Ascending aorta (tissue), 2 donors: ENCODE data around the gene ARHGAP15. TPM values are rescaled to one million over a fixed set of nuclear protein-coding genes. Genes with fewer than 3 reads are reported as not detected.

Experiments used
- DNase-seq, 2 donors: peaks; one replicate each; pipeline ENCODE4 v3.0.0-alpha.2; 2019; ENCODE audit warnings: low spot score in 2 of 2
- H3K27ac ChIP-seq, 2 donors: fragments of 200-600 bp; sonication (generic); one replicate each; pipeline ENCODE4 v1.5.1; 2016 to 2017; ENCODE audit warnings: mild to moderate bottlenecking in 1 of 2
- H3K27me3 ChIP-seq: fragments of 200-600 bp; sonication (generic); one replicate; pipeline ENCODE4 v1.5.1; 2017
- H3K36me3 ChIP-seq, 2 donors: fragments of 200-600 bp; sonication (generic); one replicate each; pipeline ENCODE4 v1.5.1; 2016
- H3K4me1 ChIP-seq, 2 donors: fragments of 200-600 bp; sonication (generic); one replicate each; pipeline ENCODE4 v1.5.1; 2016 to 2017; ENCODE audit warnings: mild to moderate bottlenecking in 1 of 2
- H3K4me3 ChIP-seq, 2 donors: fragments of 200-600 bp; sonication (generic); one replicate each; pipeline ENCODE4 v1.5.1; 2016 to 2017; ENCODE audit warnings: mild to moderate bottlenecking in 1 of 2
- H3K9me3 ChIP-seq, 2 donors: fragments of 200-600 bp; sonication (generic); one replicate each; pipeline ENCODE4 v1.5.1; 2016
- intact Hi-C: fragments of 100-400 bp; cut with DNase I; formaldehyde crosslinking; loops from one replicate; pipeline ENCODE4 v1.15.1; 2023
- total RNA-seq: library from RNA; depleted of rRNA; stranded (reverse); fragments of >200 nt; gene quantifications from one replicate; pipeline ENCODE4 v1.1.0, GENCODE V29; 2016
- TF ChIP-seq, protein P1 (sequence below), 3 experiments: fragments of 200-600 bp in 2 of 3; fragments of 450-650 bp in 1 of 3; sonication (generic) in 2 of 3; IDR thresholded peaks; one replicate each; pipeline ENCODE4 v1.5.1; 2016 to 2019; ENCODE audit warnings: antibody characterized with exemption in 3 of 3, mild to moderate bottlenecking in 1 of 3, moderate library complexity in 1 of 3

Gene ARHGAP15
- total RNA-seq, 1 donor from 2014 or later = 1.4 TPM

DNA sequence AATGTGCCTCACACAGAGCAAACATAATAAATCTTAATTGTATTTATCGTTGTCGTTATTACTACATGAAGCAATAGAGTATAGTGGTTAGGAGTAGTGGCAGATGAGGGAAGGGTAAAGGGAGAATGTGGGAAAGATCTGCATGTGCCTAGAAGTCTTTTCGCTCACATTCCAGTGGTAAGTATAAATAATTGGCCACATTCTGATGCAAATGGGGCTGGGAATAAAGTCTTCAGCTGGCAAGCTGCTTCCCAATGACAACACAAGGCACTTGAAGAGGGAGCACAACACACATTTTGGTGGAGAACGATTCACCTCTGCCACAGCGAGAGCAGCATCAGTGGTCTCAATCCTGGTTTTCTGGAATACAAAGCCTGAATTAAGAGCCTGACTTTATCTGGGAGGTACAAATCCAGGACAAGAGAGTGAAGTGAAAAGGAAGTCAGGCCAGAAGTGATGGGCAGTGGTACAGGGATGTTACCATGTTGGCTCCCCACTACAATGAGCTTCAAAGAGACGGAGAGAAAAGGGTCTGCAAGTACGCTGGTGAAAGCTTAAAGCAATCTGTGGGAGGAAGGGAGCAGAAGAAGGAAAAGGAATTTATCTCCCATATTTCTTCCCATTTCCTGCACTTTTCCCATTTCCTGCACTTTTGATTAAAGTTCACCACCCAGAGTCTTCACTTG is 112.3 kb downstream of the ARHGAP15 start:
- Histone ChIP-seq H3K27me3 (no peaks in the 10 kb centered on the region), H3K36me3 (no peaks in the 10 kb centered on the region), H3K27ac (no peak overlapping the region), H3K4me1 (no peaks in the 10 kb centered on the region), H3K4me3 (no peak overlapping the region), H3K9me3 (no peaks in the 10 kb centered on the region)
- TF ChIP-seq, protein P1, sequence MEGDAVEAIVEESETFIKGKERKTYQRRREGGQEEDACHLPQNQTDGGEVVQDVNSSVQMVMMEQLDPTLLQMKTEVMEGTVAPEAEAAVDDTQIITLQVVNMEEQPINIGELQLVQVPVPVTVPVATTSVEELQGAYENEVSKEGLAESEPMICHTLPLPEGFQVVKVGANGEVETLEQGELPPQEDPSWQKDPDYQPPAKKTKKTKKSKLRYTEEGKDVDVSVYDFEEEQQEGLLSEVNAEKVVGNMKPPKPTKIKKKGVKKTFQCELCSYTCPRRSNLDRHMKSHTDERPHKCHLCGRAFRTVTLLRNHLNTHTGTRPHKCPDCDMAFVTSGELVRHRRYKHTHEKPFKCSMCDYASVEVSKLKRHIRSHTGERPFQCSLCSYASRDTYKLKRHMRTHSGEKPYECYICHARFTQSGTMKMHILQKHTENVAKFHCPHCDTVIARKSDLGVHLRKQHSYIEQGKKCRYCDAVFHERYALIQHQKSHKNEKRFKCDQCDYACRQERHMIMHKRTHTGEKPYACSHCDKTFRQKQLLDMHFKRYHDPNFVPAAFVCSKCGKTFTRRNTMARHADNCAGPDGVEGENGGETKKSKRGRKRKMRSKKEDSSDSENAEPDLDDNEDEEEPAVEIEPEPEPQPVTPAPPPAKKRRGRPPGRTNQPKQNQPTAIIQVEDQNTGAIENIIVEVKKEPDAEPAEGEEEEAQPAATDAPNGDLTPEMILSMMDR (IDR thresholded peaks at IDR 0.05) = no peak
- intact Hi-C loops = no loop called here
- DNase-seq = no peak

DNA sequence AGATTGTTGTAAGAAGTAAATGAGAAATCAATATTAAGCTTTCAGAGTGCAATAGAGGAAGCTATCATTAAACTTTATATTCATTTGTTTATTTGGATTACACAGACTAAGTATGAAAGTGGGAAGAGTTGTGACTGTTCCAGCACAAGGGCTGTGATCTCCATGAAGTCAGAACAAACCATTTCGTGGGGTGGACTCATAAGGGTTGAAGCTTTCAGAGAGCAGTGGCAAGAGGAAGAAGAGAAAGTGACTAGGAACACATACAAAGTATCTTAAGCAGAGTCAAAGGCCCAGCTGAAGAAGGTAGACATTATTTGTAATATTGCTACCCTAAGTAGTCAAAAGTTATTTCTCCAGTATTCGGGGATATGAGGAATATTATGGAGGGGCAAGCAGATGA is 117.0 kb downstream of the ARHGAP15 start:
- intact Hi-C loops = no loop called here
- Histone ChIP-seq H3K27me3 (no peaks in the 10 kb centered on the region), H3K27ac (no peak overlapping the region), H3K36me3 (no peaks in the 10 kb centered on the region), H3K9me3 (no peaks in the 10 kb centered on the region), H3K4me1 (no peaks in the 10 kb centered on the region), H3K4me3 (no peak overlapping the region)
- TF ChIP-seq, protein P1 (IDR thresholded peaks at IDR 0.05) = no peak
- no peak for DNase-seq

DNA sequence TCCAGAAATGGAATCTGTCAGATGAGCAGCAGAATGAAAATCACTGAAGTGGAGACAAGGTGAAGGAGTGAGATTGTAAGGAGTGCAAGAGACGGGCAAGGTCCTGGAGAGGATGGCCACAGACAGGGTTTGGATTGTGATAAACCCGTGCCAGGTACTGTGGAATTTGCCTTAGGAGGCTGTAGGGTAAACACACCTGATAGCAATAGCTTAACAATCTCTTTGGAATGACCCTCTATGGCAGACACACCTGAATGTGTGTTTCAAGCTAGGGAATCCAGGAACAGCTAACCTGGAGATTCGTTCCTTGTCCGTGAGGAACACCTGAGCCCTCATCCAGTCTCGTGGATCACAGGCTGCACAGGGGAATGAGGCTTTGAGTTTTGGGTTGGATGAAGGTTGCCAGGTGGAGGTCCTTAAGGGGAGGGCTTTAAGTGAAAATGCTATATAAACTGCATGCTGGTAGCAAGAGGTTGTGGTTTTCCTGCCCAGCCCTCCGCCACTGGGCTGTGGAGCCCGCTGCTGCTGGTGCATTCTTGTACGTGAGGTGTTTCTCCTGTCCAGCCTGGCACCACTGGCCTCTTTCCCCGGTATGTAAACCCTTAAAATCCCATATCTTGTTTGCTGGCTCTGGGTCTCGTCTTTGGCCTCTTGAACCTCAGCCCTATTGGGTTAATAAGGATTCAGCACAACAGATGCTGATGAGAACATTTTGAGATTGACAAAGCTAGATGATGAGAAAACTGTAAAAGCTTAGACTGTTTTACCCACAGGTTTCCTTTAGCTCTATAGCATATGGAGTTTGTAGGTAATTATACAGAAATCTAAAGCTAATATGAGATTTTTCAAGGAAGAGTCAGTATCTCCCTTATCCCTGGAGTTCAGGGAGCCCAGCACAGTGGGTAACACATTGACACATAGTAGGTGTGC is 117.9 kb downstream of the ARHGAP15 start:
- TF ChIP-seq, protein P1 (IDR thresholded peaks at IDR 0.05) = no peak
- Histone ChIP-seq H3K36me3 (no peaks in the 10 kb centered on the region), H3K9me3 (no peaks in the 10 kb centered on the region), H3K27ac (no peak overlapping the region), H3K27me3 (no peaks in the 10 kb centered on the region), H3K4me3 (no peak overlapping the region), H3K4me1 (no peaks in the 10 kb centered on the region)
- DNase-seq = no peak
- intact Hi-C loops = no loop called here

DNA sequence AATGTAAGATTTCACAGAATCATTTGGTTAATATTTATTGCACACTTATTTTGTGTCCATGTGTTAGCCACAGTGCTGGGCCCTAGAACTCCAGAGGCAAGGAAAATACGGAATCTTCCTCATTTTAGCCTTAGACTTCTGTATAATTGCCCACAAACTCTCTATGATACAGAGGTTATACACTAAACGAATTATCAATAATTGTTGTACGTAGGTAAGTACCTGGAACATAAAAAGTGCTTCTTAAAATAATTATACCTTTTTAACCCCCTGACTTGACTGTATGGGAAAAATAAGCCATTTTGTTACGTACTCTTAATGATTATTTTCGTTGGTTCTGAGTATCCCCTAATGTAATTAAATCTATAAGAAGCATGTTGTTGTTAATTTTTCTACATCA is 119.4 kb downstream of the ARHGAP15 start:
- no peak for DNase-seq
- TF ChIP-seq, protein P1 (IDR thresholded peaks at IDR 0.05) = no peak
- Histone ChIP-seq H3K27me3 (no peaks in the 10 kb centered on the region), H3K36me3 (no peaks in the 10 kb centered on the region), H3K4me1 (no peaks in the 10 kb centered on the region), H3K4me3 (no peak overlapping the region), H3K9me3 (no peaks in the 10 kb centered on the region), H3K27ac (no peak overlapping the region)
- intact Hi-C loops = no loop called here

DNA sequence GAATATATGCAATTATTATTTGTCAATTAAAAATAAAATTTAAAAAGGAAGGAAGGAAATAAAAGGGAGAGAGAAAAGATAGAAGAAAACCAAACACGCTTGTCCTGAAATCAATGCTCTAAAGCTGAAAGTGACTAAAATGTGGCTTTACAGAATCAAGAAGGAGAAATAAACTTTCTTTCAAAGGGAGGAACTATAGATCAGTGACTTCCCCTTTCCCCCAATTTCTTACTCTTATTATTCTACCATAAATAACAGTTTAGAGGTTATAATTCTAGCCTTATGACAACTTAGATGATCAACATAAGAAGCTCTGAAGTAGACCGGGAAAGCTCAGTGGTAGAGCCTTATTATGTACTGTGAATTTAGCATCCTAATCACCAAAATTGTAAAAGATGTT is 122.5 kb downstream of the ARHGAP15 start:
- Histone ChIP-seq H3K9me3 (no peaks in the 10 kb centered on the region), H3K4me1 (no peaks in the 10 kb centered on the region), H3K4me3 (no peak overlapping the region), H3K36me3 (no peaks in the 10 kb centered on the region), H3K27me3 (no peaks in the 10 kb centered on the region), H3K27ac (no peak overlapping the region)
- TF ChIP-seq, protein P1 (IDR thresholded peaks at IDR 0.05) = no peak
- DNase-seq = no peak
- intact Hi-C loops = no loop called here
